Testis (tissue), 3 donors: ENCODE results near the gene GARIN6. TPM values are rescaled to one million over a fixed set of nuclear protein-coding genes. Genes with fewer than 3 reads are reported as not detected.
A peak's percentile ranks its signal among the peaks of the same experiment; 100 is the strongest.
"Not testable (repeated sequence)": the region's sequence is repeated elsewhere in the genome, so short reads cannot be mapped to it uniquely, and the experiment has no call there.

ENCODE experiments used
- DNase-seq: peaks from one replicate; pipeline ENCODE4 v3.0.0-alpha.2; 2019
- H3K27ac ChIP-seq, 2 donors: fragments of 200-600 bp; sonication (generic); one replicate each; pipeline ENCODE4 v1.5.1; 2019
- H3K27me3 ChIP-seq: fragments of 200-600 bp; sonication (generic); one replicate; pipeline ENCODE4 v1.5.1; 2019
- H3K36me3 ChIP-seq: fragments of 200-600 bp; sonication (generic); one replicate; pipeline ENCODE4 v1.5.1; 2017; ENCODE audit warnings: low read depth; ENCODE audit errors: missing control alignments
- H3K4me1 ChIP-seq: fragments of 200-600 bp; sonication (generic); one replicate; pipeline ENCODE4 v1.5.1; 2019
- H3K4me3 ChIP-seq, 2 donors: fragments of 200-600 bp; sonication (generic); one replicate each; pipeline ENCODE4 v1.5.1; 2017 to 2019
- H3K9me3 ChIP-seq: fragments of 200-600 bp; sonication (generic); one replicate; pipeline ENCODE4 v1.5.1; 2017
- CTCF ChIP-seq, 3 experiments: fragments of 450-650 bp in 2 of 3; fragments of 200-600 bp in 1 of 3; sonication (generic) in 1 of 3; IDR thresholded peaks; one replicate each; pipeline ENCODE4 v1.5.1; 2016 to 2019; ENCODE audit warnings: antibody characterized with exemption in 3 of 3, mild to moderate bottlenecking in 2 of 3, moderate library complexity in 1 of 3
- POLR2A ChIP-seq: fragments of 450-650 bp; IDR thresholded peaks from one replicate; pipeline ENCODE4 v1.6.1; 2017; ENCODE audit warnings: antibody characterized with exemption, mild to moderate bottlenecking, moderate library complexity
- WGBS, 2 donors: methylation state at CpG; one replicate each; pipeline ENCODE4 v1.1.5; 2018; 5-methylcytosine and 5-hydroxymethylcytosine counted together
- intact Hi-C: fragments of 100-400 bp; cut with DNase I; formaldehyde crosslinking; loops from one replicate; pipeline ENCODE4 v1.15.1; 2023; ENCODE audit warnings: low total_unique reads
- polyA plus RNA-seq: library from polyadenylated mRNA; stranded (reverse); fragments of 350-450 nt; fragmentation: Illumina TruSeq; extraction: RNeasy Lipid Tissue Mini Kit (QIAGEN cat#74804); gene quantifications from one replicate; pipeline ENCODE4 v1.2.3, GENCODE V29; 2014; ENCODE audit warnings: low read depth, low replicate concordance; ENCODE audit not compliant: insufficient read depth
- total RNA-seq, 2 donors: library from RNA; depleted of rRNA; stranded (reverse); fragments of >200 nt; gene quantifications; one replicate each; pipeline ENCODE4 v1.2.3, GENCODE V29; 2016

The GARIN6 gene
- total and polyA plus RNA-seq, 3 donors from 2014 or later: 7.8 to 53.2 (median 41.8) TPM

DNA sequence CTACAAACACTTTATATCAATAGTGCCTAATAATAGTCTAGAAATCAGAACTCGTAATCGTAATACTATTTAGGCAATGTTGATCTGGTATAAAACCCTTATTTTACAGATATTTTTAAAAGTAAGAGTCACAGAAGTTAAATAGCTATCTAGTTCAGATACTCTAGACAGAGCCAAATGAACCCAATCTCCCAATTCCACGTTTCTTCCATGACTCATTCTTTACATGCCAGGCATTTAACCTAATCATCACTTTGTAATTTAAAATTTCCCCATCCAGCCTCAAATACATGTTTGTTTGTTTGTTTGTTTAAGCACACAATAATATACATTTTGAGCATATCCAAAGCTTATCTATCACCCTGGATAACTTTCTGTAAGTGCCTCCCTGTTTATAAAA is 36.4 kb upstream of the GARIN6 start:
- TF ChIP-seq POLR2A (no peak), CTCF (IDR thresholded peaks at IDR 0.05) (no peak)
- Histone ChIP-seq H3K27me3 (no peaks in the 10 kb centered on the region), H3K4me3 (no peak overlapping the region), H3K36me3 (no peaks in the 10 kb centered on the region), H3K4me1 (no peaks in the 10 kb centered on the region), H3K27ac (no peak overlapping the region), H3K9me3 (no peaks in the 10 kb centered on the region)
- WGBS, 2 donors: 70 to 74% methylated on average over 3 of the region's 3 CpGs
- intact Hi-C loops: no loop called here
- no peak for DNase-seq

DNA sequence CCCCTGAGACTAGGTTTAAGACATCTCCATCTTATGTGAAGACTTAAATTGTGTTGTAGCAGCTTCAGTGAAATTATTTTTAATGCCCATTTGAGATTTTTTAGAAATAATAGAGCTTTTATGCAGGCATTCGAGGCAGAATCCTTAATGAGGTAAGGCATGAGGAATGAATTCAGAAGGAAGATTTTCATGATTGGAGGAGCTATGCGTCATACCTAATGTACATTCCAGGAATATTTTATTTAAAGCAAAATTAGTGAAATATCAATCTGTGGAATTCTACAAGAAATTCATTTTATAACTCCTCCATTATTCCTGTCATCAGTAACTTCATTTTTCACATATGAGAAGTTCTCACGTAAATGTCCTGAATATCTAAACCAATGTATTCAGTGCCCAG is 36.0 kb upstream of the GARIN6 start:
- no peaks in the 10 kb centered on the region for H3K4me1 ChIP-seq
- no peaks in the 10 kb centered on the region for H3K9me3 ChIP-seq
- no peaks in the 10 kb centered on the region for H3K36me3 ChIP-seq
- intact Hi-C loops: no loop called here
- no peaks in the 10 kb centered on the region for H3K27me3 ChIP-seq
- no peak for DNase-seq
- no peak overlapping the region for H3K4me3 ChIP-seq
- 93 to 94% methylated on average over 3 of the region's 3 CpGs for WGBS, 2 donors
- no peak overlapping the region for H3K27ac ChIP-seq
- TF ChIP-seq POLR2A: no peak
- no peak for TF ChIP-seq CTCF (IDR thresholded peaks at IDR 0.05)

DNA sequence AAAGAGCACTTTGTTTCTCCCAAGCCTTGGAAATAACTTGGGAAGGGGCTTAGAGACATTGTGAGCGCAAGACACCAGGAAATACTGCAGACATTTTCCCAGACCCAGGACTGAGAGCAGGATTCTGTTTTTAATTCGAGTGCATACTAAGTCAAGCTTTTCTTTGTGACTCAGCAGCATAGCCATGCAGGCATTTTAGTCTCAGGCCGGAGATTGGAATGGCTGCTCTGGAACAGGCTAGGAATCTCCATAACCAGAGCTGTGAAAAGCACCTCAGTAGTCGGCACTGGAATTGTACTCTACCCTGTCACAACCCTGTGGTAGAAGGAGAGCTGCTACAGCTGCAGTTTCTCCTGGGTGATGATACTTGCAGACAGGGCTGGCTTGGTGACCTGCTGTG is 28.9 kb upstream of the GARIN6 start:
- Histone ChIP-seq H3K36me3 (no peaks in the 10 kb centered on the region), H3K27ac (no peak overlapping the region), H3K4me3 (no peak overlapping the region), H3K9me3 (no peaks in the 10 kb centered on the region), H3K27me3 (no peaks in the 10 kb centered on the region), H3K4me1 (no peaks in the 10 kb centered on the region)
- intact Hi-C loops: no loop called here
- TF ChIP-seq CTCF (IDR thresholded peaks at IDR 0.05) (no peak), POLR2A (no peak)
- 81 to 91% methylated on average over 4 of the region's 4 CpGs for WGBS, 2 donors
- DNase-seq: no peak

DNA sequence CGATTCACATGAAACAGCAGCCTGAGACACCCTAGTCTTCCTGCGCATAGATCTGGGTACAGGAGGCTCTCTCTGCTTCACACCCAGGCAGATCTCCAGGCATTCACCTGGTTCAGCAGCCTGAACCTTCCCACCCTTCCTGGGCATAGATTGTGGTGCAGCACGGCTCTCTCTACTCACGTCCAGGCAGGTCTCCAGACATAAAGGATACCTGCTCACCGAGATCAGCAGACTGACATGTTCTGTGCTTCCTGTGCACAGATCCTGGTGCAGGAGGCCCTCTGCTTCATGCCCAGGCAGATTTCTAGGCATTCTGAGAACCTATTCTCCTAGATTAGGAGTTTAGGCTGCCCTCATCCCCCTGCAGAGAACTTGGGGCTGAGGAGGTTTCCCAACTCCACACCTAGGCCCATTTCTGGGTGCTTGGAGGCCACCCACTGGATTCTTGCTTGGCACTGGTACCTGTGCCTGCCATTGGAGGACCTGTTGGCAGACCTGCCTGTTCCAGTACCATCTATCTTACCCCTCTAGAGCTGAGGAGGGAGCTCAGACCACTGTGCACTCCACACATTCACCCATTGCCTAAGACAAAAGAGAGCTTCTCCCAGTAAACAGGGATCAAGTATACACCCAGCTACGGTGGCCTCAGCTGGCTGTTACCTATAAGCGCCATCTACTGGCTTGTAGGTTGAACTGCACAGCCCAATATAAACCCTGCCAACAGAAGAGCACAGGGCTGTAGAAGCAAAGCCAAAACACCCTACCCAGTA is 28.0 kb upstream of the GARIN6 start:
- no peaks in the 10 kb centered on the region for H3K36me3 ChIP-seq
- H3K27ac ChIP-seq: no peak overlapping the region
- H3K9me3 ChIP-seq: no peaks in the 10 kb centered on the region
- H3K4me3 ChIP-seq: no peak overlapping the region
- peak; percentile 60 for DNase-seq
- intact Hi-C loops: no loop called here
- H3K4me1 ChIP-seq: no peaks in the 10 kb centered on the region
- TF ChIP-seq CTCF (IDR thresholded peaks at IDR 0.05): peak in 2 of 3 experiments; percentile 37 to 50
- TF ChIP-seq POLR2A: no peak
- no peaks in the 10 kb centered on the region for H3K27me3 ChIP-seq
- WGBS, 2 donors: 48 to 65% methylated on average over 5 to 7 of the region's 7 CpGs

DNA sequence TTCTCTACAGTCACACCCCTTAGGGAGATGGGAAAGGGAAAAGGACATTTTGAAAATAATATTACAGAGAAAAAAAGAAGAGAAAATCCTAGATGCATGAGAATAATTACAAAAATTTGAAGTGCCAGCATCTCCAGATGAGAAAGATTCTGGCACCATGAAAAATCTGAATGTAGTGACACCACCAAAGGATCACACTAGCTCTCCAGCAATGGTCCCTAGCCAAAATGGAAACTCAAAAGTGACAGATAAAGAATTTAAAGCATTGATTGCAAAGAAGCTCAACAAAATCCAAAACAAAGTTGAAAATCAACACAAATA is 27.4 kb upstream of the GARIN6 start:
- H3K4me3 ChIP-seq: no peak overlapping the region
- no peak for DNase-seq
- TF ChIP-seq CTCF (IDR thresholded peaks at IDR 0.05) (no peak), POLR2A (no peak)
- no peaks in the 10 kb centered on the region for H3K27me3 ChIP-seq
- no peaks in the 10 kb centered on the region for H3K9me3 ChIP-seq
- H3K36me3 ChIP-seq: no peaks in the 10 kb centered on the region
- intact Hi-C loops: no loop called here
- no peak overlapping the region for H3K27ac ChIP-seq
- no peaks in the 10 kb centered on the region for H3K4me1 ChIP-seq

DNA sequence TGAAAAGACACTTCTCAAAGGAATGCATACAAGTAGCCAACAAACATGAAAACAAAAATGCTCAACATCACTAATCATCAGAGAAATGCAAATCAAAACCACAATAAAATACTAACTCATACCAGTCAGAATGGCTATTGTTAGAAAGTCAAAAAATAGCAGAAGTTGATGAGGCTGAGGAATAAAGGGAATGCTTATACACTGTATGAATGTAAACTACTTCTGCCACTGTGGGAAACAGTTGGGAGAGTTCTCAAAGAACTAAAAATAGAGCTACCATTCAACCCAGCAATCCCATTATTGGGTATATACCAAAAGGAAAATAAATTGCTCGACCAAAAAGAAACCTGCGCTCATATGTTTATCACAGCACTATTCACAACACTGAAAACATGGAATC is 23.0 kb upstream of the GARIN6 start:
- H3K4me3 ChIP-seq, H3K36me3 ChIP-seq, H3K27ac ChIP-seq, H3K4me1 ChIP-seq, intact Hi-C loops, H3K27me3 ChIP-seq, H3K9me3 ChIP-seq, DNase-seq: not testable (repeated sequence)
- 93 to 95% methylated on average over 2 of the region's 2 CpGs for WGBS, 2 donors
